ENCODE results near the gene CXADR.
"Not testable (repeated sequence)": the region's sequence is repeated elsewhere in the genome, so short reads cannot be mapped to it uniquely, and the experiment has no call there.

The CXADR gene

GRCh38 chr21:17512253-17513213, at the start of gene CXADR:
Gene CXADR, plus strand, starts transcription at chr21:17513043. Its CDS starts 87 bp downstream, at chr21:17513130.
- DNase-seq = no peak

- no peak for DNase-seq
Measured at GRCh38 chr21:17466166-17466565, 46.7 kb upstream of the CXADR start.

- no peak for DNase-seq
Measured at GRCh38 chr21:17467392-17467791, 45.5 kb upstream of the CXADR start.

GRCh38 chr21:17467829-17468228, 45.0 kb upstream of the CXADR start:
- DNase-seq = no peak

- DNase-seq = no peak
Measured at GRCh38 chr21:17468698-17469097, 44.1 kb upstream of the CXADR start.

GRCh38 chr21:17469727-17470126, 43.1 kb upstream of the CXADR start:
- DNase-seq = no peak

- DNase-seq = no peak
Measured at GRCh38 chr21:17472182-17472581, 40.7 kb upstream of the CXADR start.

- DNase-seq = no peak
Measured at GRCh38 chr21:17472592-17473271, 40.1 kb upstream of the CXADR start.

- DNase-seq = no peak
Measured at GRCh38 chr21:17476006-17476405, 36.8 kb upstream of the CXADR start.

GRCh38 chr21:17478156-17478555, 34.7 kb upstream of the CXADR start:
- not testable (repeated sequence) for DNase-seq

- no peak for DNase-seq
Measured at GRCh38 chr21:17479606-17480005, 33.2 kb upstream of the CXADR start.

- no peak for DNase-seq
Measured at GRCh38 chr21:17482928-17483327, 29.9 kb upstream of the CXADR start.

- no peak for DNase-seq
Measured at GRCh38 chr21:17488620-17489019, 24.2 kb upstream of the CXADR start.

GRCh38 chr21:17489565-17489964, 23.3 kb upstream of the CXADR start:
- DNase-seq = not testable (repeated sequence)

GRCh38 chr21:17491716-17492414, 21.0 kb upstream of the CXADR start:
- DNase-seq = no peak

GRCh38 chr21:17492415-17493168, 20.3 kb upstream of the CXADR start:
- no peak for DNase-seq

GRCh38 chr21:17494051-17494450, 18.8 kb upstream of the CXADR start:
- no peak for DNase-seq

GRCh38 chr21:17495680-17496079, 17.2 kb upstream of the CXADR start:
- peak in 1 of 2 experiments; percentile 6 for DNase-seq

GRCh38 chr21:17497316-17497715, 15.5 kb upstream of the CXADR start:
- no peak for DNase-seq

- DNase-seq = no peak
Measured at GRCh38 chr21:17498586-17498985, 14.3 kb upstream of the CXADR start.

GRCh38 chr21:17501107-17502006, 11.5 kb upstream of the CXADR start:
- no peak for DNase-seq

Measured in cerebellar nuclear complex (tissue), 1 donor.